Nephron (organoid): Measurements from ENCODE around the gene ETS1.
A peak's percentile ranks its signal among the peaks of the same experiment; 100 is the strongest.

ENCODE experiments used
- H3K27ac Mint-ChIP-seq, 3 experiments: 2 replicates each; pipeline ENCODE4 v1.8.0; 2020; ENCODE audit warnings: mixed read lengths in 3 of 3, mild to moderate bottlenecking in 2 of 3, moderate library complexity in 1 of 3
- H3K27me3 Mint-ChIP-seq: 2 replicates; pipeline ENCODE4 v1.8.0; 2021; ENCODE audit warnings: low read depth, mild to moderate bottlenecking, moderate library complexity, mixed read lengths
- H3K36me3 Mint-ChIP-seq: 2 replicates; pipeline ENCODE4 v1.8.0; 2020; ENCODE audit warnings: low read depth, mixed read lengths
- H3K4me1 Mint-ChIP-seq: 2 replicates; pipeline ENCODE4 v1.8.0; 2020; ENCODE audit warnings: mixed read lengths
- H3K4me3 Mint-ChIP-seq, 3 experiments: 2 replicates each; pipeline ENCODE4 v1.8.0; 2020; ENCODE audit warnings: mild to moderate bottlenecking in 3 of 3, mixed read lengths in 3 of 3, moderate library complexity in 2 of 3
- H3K9me3 Mint-ChIP-seq: 2 replicates; pipeline ENCODE4 v1.8.0; 2020; ENCODE audit warnings: mixed read lengths
- CTCF ChIP-seq, 3 experiments: fragments of 200-600 bp; sonication (generic); IDR thresholded peaks; one replicate each; pipeline ENCODE4 v1.5.0; 2021; ENCODE audit warnings: antibody characterized with exemption in 3 of 3; ENCODE audit not compliant: unreplicated experiment in 3 of 3

The ETS1 gene

GRCh38 chr11:128620309-128621100 lies 33.1 kb upstream of the ETS1 start:
- Mint-ChIP-seq H3K27ac (peak overlapping the region; percentile 65 to 72 (median 70)), H3K4me1 (peaks cover 42% of the 10 kb centered on the region), H3K36me3 (no peaks in the 10 kb centered on the region), H3K4me3 (no peak overlapping the region), H3K9me3 (no peaks in the 10 kb centered on the region), H3K27me3 (peaks cover 46% of the 10 kb centered on the region)
- no peak for TF ChIP-seq CTCF (IDR thresholded peaks at IDR 0.05; ENCODE audit: unreplicated experiment in 3 of 3)

- TF ChIP-seq CTCF (IDR thresholded peaks at IDR 0.05; ENCODE audit: unreplicated experiment in 3 of 3) = no peak
- no peak overlapping the region for H3K4me3 Mint-ChIP-seq
- H3K36me3 Mint-ChIP-seq = no peaks in the 10 kb centered on the region
- H3K9me3 Mint-ChIP-seq = no peaks in the 10 kb centered on the region
- peaks cover 47% of the 10 kb centered on the region for H3K4me1 Mint-ChIP-seq
- H3K27ac Mint-ChIP-seq = peak overlapping the region; percentile 70 to 72 (median 70)
- peaks cover 50% of the 10 kb centered on the region for H3K27me3 Mint-ChIP-seq
These were observed 32.4 kb upstream of the ETS1 start for GRCh38 chr11:128619540-128620308.

- H3K4me1 Mint-ChIP-seq = peaks cover 53% of the 10 kb centered on the region
- H3K36me3 Mint-ChIP-seq = no peaks in the 10 kb centered on the region
- no peak for TF ChIP-seq CTCF (IDR thresholded peaks at IDR 0.05; ENCODE audit: unreplicated experiment in 3 of 3)
- no peaks in the 10 kb centered on the region for H3K9me3 Mint-ChIP-seq
- peak overlapping the region in 2 of 3 experiments; percentile 17 to 70 for H3K27ac Mint-ChIP-seq
- H3K27me3 Mint-ChIP-seq = peaks cover 56% of the 10 kb centered on the region
- no peak overlapping the region for H3K4me3 Mint-ChIP-seq
These were observed 31.6 kb upstream of the ETS1 start for GRCh38 chr11:128619007-128619406.

GRCh38 chr11:128618603-128619002 lies 31.2 kb upstream of the ETS1 start:
- Mint-ChIP-seq H3K4me3 (no peak overlapping the region), H3K9me3 (no peaks in the 10 kb centered on the region), H3K36me3 (no peaks in the 10 kb centered on the region), H3K27me3 (peaks cover 59% of the 10 kb centered on the region), H3K27ac (peak overlapping the region in 2 of 3 experiments; percentile 17 to 70), H3K4me1 (peaks cover 53% of the 10 kb centered on the region)
- TF ChIP-seq CTCF (IDR thresholded peaks at IDR 0.05; ENCODE audit: unreplicated experiment in 3 of 3) = no peak

- H3K9me3 Mint-ChIP-seq = no peaks in the 10 kb centered on the region
- peaks cover 50% of the 10 kb centered on the region for H3K4me1 Mint-ChIP-seq
- H3K27ac Mint-ChIP-seq = peak overlapping the region in 2 of 3 experiments; percentile 40 to 54
- no peak overlapping the region for H3K4me3 Mint-ChIP-seq
- no peak for TF ChIP-seq CTCF (IDR thresholded peaks at IDR 0.05; ENCODE audit: unreplicated experiment in 3 of 3)
- H3K27me3 Mint-ChIP-seq = peaks cover 46% of the 10 kb centered on the region
- H3K36me3 Mint-ChIP-seq = no peaks in the 10 kb centered on the region
These were observed 28.8 kb upstream of the ETS1 start for GRCh38 chr11:128616161-128616560.
